Measurements from ENCODE around the gene PRKAR1B.

The PRKAR1B gene

GRCh38 chr7:703049-703448, 24.0 kb downstream of the PRKAR1B start:
- DNase-seq (ENCODE audit: low read depth), result no peak
- no peak overlapping the region for H3K4me3 ChIP-seq (ENCODE audit: low read length)
- TF ChIP-seq CTCF (IDR thresholded peaks at IDR 0.05; ENCODE audit: insufficient read depth, low read depth, low read length, missing control alignments), result no peak

- H3K4me3 ChIP-seq (ENCODE audit: low read length), result no peak overlapping the region
- no peak for DNase-seq (ENCODE audit: low read depth)
- TF ChIP-seq CTCF (IDR thresholded peaks at IDR 0.05; ENCODE audit: insufficient read depth, low read depth, low read length, missing control alignments), result no peak
Measured at GRCh38 chr7:701086-701671, 25.9 kb downstream of the PRKAR1B start.

DNA sequence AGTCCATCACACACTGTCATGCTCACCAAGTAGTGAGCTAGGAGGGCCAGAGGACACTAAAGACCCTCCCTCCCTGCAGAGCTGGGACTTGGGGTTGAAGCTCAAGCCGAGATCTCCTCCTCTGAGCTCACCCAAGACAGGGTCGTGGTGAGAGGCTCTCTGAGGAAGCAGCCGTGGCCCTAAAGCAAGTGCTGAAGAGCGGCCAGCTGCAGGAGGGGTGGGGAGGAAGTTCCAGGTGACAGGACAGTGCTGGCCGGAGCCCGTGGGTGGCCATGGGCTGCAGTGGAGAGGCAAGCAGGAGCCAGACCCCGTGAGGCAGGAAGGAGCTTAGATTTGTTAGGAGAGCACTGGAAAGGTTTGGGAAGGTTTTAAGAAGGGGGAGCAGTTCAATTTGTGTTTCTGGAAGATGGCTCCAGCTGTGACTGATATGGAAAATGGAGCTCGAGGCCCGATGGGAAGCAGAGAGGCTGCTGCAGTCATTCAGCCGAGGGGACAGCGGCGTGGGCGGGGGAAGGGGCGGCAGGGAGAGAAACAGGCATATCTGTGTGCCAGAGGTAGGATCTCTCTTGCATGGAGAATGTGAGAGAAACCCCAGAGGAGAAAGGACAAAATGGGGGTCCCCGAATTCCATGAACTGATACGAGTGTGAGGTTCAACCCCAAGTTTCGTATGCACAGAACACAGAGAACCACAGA, 27.5 kb downstream of the PRKAR1B start:
- H3K4me3 ChIP-seq (ENCODE audit: low read length), result no peak overlapping the region
- no peak for DNase-seq (ENCODE audit: low read depth)
- no peak for TF ChIP-seq CTCF (IDR thresholded peaks at IDR 0.05; ENCODE audit: insufficient read depth, low read depth, low read length, missing control alignments)

- peak; percentile 14 for DNase-seq (ENCODE audit: low read depth)
- no peak for TF ChIP-seq CTCF (IDR thresholded peaks at IDR 0.05; ENCODE audit: insufficient read depth, low read depth, low read length, missing control alignments)
- H3K4me3 ChIP-seq (ENCODE audit: low read length), result no peak overlapping the region
Measured at GRCh38 chr7:698515-699475, 28.3 kb downstream of the PRKAR1B start.

- TF ChIP-seq CTCF (IDR thresholded peaks at IDR 0.05; ENCODE audit: insufficient read depth, low read depth, low read length, missing control alignments), result no peak
- no peak overlapping the region for H3K4me3 ChIP-seq (ENCODE audit: low read length)
- DNase-seq (ENCODE audit: low read depth), result no peak
Measured at GRCh38 chr7:696812-697551, 30.1 kb downstream of the PRKAR1B start.

GRCh38 chr7:696426-696811, 30.7 kb downstream of the PRKAR1B start:
- H3K4me3 ChIP-seq (ENCODE audit: low read length), result no peak overlapping the region
- no peak for TF ChIP-seq CTCF (IDR thresholded peaks at IDR 0.05; ENCODE audit: insufficient read depth, low read depth, low read length, missing control alignments)
- no peak for DNase-seq (ENCODE audit: low read depth)
